Measurements from ENCODE around the gene ASXL2. TPM values are rescaled to one million over a fixed set of nuclear protein-coding genes. Genes with fewer than 3 reads are reported as not detected.

The ASXL2 gene
- total RNA-seq, 1 donor from 2014 or later, result 21.4 TPM

- no peak for ATAC-seq
Measured at GRCh38 chr2:25684577-25685473, 193.5 kb downstream of the ASXL2 start.

Other genes starting within 250 kb of the ASXL2 start
- 14.6 TPM for gene DTNB, start 204.9 kb downstream of the ASXL2 start, total RNA-seq
- gene KIF3C, start 104.0 kb upstream of the ASXL2 start, total RNA-seq, result 3.0 TPM
- gene RAB10, start 155.6 kb upstream of the ASXL2 start, total RNA-seq, result 455 TPM

Measured in esophagus mucosa (tissue), 1 donor.